Measurements from ENCODE around the gene KCND2.

Gene KCND2

DNA sequence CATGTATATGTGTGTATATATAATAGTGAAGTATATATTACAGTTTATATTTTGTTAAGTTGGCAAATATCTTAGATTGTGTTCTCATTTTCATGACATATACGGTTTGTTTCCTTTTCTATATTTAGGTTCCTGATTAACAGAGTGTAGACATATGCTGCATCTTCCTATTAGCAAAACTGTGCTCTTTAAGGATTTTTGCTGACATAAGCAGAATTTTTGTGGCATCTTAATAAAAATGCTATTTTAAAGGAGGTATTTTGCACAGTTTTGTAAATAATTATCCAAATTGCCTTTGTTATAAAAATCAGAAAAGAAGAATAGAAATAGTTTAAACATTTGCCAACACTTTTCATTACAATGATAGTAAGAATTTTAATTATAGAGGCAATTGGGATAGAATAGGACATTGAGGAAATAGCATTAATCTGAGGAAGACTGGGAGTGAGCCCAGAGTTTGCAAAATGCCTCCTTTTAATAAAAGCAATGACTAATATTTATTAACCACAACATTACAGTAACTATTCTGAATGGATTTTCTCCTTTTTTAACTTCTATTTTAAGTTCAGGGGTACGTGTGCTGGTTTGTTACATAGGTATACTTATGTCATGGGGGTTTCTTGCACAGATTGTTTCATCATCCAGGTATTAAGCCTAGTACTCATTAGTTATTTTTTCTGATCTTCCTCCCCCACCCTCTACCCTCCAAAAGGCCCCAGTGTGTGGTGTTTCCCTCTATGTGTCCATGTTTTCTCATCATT, 38.2 kb downstream of the KCND2 start:
- no peak for DNase-seq

DNA sequence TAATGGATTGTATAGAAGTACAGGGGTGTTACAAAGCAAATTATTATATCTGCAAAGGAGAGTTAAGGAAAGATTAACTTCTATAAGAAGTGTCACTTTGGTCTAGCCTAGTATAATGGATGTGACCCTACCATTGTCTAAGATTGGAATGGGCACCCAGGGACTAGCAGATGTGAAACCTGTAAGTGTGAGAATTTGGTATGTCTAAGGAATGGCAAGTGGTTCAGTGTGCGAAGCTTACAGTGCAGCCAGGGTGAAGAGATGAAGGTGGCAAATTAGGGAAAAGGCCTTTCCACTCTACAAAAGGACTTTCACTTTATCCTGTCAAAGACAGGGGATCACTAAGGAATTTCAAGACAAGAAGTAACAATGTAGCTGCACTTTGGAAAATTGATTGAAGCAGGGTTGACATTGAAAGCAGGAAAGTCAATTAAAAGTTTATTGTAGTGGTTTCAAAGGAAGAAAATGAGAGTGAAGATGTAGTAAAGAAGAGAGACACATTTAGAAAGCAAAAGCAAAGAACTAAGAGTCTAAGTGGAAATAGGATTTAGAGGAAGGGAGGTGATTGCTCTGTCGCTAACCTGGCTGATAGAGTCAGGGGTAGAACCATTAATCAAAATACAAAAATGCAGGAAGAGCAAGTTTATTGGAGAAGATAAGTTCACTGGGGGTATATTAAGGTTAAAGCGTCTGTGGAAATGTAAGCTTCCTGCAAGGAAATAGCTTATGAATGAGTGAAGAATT, 47.4 kb downstream of the KCND2 start:
- DNase-seq: no peak

DNA sequence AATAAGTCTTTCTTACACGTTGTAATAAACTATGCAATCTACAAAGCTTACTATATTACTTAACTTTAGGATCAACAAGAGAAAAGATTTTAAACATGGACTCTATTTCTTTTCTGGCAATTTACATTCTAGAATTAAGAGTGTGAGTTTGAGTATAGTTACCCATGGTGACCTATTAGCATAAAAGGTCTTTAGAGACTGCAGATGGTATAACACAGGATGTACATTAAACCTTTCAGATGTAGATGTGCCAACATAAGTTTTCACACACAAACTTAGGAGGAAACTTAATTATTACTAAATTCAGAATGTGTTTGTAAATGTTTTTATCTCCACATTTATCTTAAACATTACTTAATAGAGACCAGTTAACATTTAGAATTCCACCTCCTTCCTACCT, 54.1 kb downstream of the KCND2 start:
- no peak for DNase-seq

DNA sequence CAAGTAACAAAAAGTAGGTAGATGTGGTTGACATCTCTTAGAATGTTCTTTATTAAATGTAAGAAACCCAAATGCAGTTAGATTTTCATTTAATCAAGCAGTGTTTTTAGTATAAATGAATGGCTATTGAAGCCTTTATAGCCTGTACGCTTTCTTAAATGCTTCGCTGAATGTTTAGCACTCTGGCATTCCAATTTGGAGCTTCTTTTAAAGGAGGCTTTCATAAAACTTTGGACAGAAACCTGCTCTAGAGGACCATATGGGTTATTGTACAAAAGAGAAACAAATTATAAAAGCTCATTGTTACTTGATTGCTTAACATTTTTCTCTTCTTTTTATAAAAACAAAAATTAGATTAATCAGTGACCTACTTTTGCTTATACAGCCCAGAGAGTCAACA, 59.5 kb downstream of the KCND2 start:
- DNase-seq: no peak

DNA sequence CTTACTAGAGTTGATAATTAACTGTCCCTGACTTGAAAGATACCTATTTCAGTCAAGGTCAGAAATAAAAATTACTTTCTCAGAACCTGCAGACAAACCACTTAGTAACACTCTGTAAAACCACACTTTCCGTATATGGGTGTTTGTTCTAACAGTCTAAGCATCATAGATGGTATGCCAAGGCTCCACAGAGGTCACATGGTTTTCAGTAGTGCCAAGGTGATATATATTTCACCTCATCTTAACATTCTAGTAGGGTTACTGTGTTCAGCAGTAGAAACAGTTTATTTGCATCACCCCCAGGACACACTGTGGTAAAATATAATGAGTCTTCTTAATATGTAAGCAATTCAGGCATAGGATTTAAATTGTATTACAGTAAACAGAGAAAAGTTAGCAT, 61.5 kb downstream of the KCND2 start:
- no peak for DNase-seq

DNA sequence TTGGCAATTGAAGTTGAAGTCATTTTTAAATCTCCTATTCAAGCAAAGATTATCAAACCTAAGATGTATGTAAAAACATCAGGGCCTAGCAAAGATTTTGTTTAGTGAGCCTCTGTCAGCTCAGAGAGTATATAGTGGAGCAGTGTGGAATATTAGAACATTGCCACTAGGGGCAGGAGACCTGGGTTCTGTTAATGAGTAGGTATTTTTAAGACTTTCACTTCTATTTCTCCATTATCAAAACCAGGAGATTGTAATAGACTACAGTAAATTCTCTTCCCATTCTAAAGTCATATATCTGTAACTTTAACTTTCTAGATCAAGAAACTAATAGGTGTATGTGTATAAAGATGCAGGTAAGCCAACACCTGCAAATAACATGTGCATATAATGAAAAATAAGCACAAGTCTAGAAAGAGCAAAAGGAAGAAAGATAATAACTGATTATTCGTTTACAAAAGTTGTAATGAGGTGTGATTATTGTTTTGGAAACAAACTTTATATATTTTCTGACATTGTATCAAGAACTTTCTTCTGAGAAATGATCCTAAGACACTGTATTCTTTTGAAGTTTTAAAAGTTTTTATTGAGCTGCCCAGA, 64.4 kb downstream of the KCND2 start:
- DNase-seq: no peak

DNA sequence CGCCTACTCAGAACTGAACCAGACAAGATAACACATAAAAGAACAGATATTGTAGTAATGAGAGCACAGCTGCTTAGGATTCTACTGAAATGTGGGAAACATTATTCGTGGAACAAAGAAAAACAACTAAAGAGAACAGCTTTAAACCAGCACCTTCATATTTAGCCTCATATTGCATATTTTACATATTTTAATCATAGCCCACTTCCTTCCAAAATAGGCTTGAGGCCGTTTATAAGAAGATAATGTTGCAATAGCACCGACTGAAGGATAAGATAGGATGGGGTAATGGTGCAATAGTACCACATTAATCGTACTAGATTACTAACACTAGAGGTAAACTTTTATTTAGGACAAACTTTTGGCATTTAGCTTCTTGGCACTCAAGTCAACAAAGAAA, 71.3 kb downstream of the KCND2 start:
- no peak for DNase-seq

DNA sequence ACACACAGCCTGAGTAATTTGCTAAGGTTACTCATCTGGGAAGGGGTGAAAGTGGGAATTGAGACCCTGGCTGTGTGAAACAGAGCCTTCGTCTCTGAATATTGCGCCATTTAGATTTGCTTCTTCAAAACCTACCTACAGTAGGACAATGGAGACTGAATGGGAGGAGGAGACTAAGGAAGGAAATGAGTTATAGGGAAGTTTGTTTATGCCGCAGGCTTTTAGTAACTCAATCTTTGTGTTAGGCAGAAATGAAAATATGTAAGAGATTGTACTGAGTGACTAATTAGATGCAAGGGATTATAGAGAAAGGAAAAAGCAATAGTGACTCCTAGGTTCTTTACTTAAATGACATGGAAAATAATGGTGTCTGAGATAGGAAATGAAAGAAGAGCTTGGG, 80.2 kb downstream of the KCND2 start:
- no peak for DNase-seq

DNA sequence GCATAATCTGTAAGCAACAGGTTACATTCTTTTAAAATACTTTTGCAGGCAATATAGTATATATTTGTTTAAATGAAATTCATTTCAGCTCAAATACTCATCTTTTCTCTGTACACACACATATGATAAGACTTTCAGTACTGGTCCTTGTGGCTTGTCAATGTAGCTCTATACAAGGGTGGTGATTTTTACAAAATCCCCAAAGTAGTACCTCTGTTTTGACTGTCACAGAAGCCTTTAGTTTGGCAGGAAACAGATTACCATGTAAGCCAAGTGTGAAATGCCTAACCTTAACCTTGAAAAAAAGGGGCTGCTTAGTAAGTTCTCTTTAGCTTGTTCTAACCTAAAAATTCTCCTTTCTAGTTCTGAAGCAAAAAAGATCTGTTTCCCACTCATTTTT, 87.9 kb downstream of the KCND2 start:
- no peak for DNase-seq

DNA sequence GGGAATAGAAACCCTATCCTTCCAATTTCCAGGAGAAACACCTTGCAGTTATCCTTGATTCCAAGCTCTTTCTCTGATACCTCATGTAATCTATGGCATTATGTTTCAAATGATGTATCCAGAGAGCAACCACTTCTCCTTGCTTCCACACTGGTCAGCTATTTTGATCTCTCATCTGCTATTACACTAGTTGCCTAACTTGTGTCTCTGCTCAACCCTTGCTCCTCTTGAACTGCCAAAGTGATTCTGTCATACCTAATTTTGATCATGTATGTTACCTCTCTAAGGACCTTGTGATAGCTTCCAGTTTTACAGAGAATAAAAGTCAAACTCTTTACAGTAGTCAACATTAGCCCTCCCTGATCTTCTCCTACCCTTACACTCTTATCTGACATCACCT, 90.4 kb downstream of the KCND2 start:
- DNase-seq: no peak

DNA sequence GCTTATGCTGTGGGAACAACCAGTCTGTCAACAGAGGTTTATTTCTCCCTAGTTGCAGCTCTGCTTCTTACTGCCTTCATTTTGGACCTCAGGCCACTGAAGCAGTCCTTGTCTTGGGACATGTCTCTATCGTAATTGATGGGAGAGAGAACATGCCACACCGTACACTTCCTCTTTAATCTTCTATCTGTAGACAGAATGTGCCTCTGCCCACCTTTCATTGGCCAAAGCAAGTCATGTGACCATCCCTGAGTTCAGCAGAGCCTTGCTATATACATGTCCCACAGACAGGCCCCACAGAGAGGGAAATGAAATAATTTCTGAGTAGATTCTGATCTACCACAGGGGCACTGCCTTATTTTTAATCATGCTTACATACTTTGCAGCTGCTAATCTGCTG, 98.0 kb downstream of the KCND2 start:
- no peak for DNase-seq

DNA sequence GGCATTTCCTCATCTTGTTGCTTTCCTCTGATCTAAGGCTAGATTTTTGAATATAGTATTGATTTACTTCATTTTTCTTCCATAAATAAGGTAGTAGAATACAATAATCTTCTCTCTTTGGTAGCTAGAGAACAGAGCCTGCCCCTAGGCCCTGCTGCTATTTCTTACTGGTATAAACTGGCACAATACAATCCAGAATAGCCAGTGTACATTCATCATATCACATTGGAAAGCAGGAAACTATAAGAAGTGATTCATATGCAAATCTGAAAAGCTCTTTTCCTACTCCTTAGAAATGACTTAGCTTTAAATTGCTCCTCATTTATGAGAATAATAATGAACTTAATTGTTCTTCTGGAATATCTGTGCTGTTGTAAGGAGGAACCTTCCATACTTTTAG, 100.2 kb downstream of the KCND2 start:
- no peak for DNase-seq

DNA sequence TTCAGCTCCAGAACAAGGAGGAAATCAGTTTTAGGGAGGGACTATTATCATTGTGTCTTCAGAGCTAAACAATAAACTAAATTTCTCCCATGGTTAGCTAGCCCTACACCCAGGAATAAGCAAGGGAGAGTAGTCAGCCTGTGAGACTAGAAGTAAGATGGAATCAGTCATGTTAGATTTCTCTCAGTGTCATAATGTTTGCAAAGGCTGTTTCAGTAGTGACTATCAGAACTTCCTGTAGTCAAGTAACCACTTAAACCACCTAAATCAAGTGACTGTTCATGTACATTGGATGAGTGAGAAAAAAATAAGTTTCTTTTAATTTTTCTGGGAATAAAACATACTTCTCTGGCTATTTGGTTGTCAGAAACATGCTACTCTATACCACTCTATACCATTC, 121.6 kb downstream of the KCND2 start:
- DNase-seq: no peak

DNA sequence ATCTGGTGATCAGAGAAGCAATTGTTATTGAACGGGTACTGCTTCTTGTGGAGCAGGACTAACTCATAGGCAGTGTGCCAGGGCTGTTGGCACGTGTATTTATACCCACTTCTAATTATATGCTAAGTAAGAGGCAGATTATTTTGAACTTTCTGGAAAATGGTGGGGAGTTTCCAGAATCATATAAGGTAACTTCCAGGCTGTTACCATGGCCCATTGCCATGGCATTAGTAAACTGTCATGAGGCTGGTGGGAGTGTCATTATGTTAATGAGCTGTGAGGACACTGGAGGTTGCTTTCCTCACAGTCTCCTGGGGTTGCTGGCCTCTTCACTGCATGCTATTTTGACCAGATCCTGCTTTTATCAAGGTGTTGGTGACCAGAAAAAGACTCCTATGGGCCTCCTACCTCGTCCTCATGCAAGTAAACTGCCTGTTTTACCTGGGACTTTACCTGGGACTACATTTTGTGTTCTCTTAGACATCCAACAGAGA, 122.6 kb downstream of the KCND2 start:
- no peak for DNase-seq

DNA sequence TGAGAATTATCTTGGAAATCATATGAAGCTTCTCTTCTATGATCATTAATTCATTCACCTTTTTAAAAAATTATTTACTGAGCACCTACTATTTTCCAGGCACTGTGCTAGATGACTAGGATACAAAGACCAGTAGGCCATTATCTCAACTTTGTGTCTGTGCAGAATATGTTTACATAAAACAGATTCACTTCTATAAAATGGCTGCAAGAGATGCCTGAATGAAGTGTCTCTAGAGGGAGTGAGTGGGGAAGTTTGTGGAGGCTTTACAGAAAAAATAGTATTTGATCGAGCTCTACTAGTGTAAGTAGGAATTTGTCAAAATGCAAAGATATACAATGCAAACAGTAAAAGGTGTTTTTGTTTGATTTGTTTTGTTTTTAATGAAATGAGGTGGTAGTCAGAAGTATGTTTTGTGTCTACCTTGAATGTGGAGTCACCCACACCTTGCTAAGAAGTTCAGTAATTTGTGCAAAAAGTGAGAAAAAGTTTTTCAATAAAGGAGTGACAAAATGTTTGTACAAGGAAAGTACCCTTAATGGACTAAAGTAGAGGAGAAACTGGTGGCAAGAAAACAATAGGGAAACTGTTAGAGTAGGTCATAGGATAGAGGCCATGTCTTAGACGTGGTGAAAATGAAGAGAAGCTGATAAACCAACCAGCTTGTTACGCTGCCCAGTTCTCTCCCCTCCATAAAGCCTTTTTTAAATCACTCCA, 125.5 kb downstream of the KCND2 start:
- DNase-seq: no peak

DNA sequence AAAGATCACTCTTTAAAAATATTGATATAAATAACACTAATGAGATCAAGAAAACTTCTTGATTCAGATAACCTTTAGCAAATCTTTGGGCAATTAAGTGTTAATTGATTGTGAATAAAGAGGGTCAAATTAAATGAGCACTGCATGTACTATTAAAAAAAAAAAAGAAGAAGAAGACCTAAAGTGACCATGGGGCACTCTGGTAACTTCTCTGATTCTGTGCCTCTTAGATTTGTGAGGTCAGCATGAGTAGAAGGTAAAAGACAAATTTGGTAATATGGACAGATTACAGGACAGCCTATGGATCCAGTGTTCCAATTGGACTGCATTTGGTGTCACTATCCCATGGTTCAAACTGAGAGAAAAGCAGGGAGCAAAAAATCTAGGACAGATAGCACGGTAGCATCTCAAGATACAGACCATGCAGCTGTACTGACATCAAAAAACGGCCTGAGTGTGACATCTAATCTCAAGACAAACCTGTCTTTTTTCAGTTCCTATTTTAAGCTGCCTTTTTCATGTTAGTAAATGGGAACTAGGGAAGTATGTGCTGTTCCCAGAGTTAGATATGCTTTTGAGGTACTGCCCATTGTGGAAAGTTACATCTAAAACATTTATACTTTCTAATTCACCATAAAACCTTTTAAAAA, 128.0 kb downstream of the KCND2 start:
- no peak for DNase-seq

DNA sequence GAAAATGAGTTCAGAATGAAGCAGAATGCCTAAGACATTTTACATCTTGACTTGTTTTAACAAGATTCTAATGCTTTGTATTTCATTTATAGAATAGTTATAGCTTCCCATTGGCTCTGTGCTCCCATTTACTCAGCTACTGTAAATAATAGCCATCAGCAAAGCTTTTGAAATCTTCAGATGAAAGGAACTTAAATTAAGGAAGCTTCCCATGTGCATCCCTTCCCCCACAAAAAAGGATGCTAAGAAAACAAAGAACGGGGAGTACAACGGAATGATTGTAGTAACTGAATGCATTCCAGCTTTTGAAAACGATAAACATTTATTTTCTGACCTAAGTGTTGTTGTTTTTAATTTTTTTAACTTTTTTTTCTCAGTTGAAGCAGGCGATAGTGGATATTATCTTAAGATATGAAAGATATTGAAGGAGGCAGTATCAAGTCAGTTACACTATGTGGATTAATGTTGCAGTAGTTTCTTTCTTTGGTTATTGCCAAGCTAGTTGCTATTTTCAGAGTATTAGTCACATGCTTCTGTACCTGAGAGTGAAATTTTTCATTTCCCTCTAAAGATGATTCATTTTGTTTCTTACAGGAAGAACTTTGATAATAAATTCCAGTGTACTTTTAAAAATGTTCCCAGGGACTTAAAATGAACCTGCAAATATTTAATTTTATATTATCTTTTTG, 129.2 kb downstream of the KCND2 start:
- DNase-seq: no peak

DNA sequence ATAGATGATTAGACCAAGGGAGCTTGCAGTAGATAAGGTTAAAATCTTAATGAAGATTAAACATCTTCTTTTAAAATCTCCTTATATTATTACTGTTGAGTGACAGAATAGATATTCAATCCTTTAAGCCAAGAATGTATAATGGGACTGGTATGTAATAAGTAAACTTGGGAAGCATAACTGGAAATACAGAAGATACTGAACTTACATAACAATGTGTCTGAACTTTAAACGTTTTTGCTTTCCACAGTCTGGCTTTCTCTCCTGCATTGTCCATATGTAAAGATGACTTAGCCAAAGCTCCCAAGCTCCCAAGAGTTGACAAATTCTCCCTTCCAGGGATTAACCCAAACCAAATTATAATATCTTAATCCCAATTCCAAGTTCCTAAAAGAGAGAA, 129.8 kb downstream of the KCND2 start:
- no peak for DNase-seq

DNA sequence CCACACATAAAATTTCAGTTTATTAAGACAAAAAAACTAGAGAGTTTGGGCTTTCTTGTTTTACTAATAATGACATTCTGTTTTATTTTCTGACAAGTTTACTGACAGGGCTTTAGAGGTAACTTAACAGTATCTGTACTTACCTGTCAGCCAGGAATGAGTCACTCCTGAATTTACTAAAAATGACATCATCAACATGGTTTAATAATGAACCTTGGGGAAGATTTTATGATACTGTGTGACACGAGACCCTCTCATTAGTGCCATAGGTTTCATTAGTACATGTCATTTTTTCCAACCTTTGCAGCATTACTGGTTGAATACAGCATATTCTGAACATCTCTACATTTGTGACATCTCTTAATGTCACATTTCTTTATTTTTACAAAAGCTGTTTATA, 131.1 kb downstream of the KCND2 start:
- no peak for DNase-seq

DNA sequence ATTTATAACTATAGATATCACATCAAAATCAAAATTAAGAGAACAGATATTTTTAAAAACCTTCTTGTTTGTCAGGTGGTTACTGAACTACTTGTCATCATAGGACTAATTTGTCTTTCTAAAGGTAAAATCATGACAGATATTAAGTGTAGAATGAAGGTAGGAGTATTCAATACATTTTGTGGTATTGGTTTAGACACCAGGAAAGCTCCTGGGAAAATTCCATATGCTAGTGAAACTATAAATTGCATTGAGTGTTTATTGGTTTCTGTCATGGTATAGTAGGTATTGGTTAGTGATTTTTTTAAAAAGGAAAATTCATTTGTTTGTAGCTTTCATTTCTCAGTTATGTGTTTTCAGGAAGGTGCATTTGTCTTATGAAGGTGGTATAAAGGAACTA, 132.7 kb downstream of the KCND2 start:
- DNase-seq: no peak

DNA sequence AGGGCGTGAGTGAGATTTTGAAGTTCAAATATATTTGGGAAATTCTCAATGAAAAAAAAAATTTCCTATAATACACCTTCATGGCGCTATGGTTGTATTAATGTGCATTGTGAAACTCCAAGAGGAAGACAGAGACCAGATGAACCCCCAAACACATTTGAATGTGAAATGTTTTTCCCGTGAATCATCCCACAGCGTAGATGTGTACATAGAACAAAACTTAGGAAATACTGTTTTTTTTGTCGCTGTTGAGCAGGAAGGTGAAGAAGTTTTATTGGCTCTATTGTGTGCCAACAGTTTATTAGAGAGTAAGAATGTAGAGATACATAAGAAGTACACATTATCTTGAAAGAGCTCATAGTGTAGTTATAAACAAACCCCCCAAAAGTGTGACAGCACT, 134.0 kb downstream of the KCND2 start:
- no peak for DNase-seq
